CD4-positive, alpha-beta T cell treated with Interleukin-6 at 100 ng/mL for 8 hours (primary cell): ENCODE data around the gene FBXL16.
A peak's percentile ranks its signal among the peaks of the same experiment; 100 is the strongest.
"Not testable (repeated sequence)": the region's sequence is repeated elsewhere in the genome, so short reads cannot be mapped to it uniquely, and the experiment has no call there.

Experiments
- DNase-seq: peaks from one replicate; pipeline ENCODE4 v3.0.0-alpha.2; 2020; ENCODE audit warnings: mixed read lengths, low spot score

FBXL16 gene

DNA sequence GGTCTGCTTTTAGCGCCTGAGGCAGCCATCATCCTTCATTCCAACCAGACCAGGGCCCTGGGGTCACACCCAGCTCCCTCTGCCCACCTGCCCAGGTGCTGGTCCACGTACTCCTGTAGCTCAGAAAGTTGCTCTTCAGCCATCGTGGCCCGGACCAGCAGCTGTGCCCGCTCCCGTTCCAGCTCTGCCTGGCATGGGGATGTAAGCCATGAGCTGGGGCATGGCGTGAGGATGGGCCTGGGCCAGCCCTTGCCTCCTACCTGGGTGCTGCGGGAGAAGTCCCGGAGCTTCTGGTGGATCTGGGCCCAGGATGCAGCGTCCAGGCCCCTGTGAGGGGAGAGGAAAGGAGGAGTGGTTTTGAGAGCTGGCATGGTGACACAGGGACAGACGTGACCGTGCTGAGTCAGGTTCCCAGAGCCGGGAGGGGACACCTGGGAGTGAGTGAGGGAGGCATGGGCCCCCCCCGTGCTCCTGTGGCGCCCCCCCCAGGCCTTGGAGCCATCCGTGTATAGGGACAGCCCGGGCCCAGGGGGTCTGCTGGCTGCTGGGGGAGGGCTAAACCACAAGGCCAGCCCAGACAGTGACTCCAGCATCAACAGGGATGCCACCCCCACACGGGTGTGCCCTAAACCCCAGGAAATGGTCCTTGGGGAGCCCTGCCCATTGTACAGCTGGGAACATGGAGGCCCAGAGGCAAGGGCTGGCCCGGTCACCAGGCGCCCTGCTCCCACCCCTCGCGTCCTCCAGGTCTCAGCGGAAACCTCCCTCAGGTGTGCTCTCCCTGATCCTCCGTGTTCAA, 17.4 kb upstream of the FBXL16 start:
- DNase-seq, result no peak

DNA sequence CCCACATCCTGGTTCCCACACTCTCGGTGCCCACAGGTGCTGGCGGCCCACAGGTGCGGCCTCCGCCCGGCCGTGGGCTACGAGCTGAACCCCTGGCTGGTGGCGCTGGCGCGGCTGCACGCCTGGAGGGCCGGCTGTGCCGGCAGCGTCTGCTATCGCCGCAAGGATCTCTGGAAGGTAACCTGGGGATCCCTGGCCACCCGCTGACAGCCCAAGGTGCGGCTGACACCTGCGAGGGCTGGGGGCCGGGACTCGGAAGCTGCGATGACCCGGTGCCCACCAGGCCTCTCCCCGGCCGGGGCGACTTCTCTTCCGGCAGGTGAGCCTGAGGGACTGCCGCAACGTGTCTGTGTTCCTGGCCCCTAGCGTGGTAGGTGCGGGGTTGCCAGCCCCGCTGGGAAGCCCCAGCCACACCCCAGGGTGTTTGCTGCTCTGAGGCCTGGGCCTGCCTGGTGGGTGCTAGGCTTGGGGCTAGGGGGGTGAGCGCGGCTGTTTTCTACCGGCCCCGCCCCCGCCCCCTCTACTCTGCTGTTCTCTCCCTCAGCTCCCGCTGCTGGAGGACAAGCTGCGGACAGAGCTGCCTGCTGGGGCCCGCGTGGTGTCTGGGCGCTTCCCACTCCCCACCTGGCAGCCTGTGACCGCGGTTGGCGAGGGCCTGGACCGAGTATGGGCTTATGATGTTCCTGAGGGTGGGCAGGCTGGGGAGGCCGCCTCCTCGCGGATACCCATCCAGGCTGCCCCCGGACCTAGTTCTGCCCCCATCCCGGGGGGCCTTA, 16.4 kb upstream of the FBXL16 start:
- DNase-seq, result no peak

DNA sequence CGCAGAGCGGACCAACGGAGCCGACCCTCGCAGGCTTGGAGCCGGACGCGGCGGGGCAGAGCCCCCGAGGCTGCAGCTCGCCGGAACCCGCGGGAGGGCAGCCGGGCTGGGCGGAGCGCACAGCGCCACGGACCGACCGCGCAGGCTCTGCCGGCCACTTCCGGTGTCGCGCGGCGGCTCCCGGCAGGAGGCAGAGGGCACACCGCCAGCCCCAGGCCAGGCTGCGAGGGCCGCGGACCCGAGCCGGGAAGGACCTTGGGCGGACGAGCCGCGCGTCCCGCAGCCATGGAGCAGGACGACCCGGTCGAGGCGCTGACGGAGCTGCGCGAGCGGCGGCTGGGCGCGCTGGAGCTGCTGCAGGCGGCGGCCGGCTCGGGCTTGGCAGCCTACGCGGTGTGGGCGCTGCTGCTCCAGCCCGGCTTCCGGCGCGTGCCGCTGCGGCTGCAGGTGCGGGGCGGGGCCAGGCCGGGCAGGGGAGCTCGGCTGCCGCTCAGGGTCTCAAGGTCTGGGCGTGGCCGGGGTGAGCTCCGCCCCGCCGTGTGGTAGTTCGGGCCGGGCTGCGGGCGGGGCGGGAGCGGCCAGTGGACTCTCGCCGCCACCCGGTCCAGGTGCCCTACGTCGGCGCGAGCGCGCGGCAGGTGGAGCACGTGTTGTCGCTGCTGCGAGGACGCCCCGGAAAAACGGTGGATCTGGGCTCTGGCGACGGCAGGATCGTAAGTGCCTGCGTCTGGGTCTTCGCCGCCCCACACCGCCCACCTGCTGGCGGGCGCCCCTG, 15.6 kb upstream of the FBXL16 start, which contains the start of gene ANTKMT:
Gene ANTKMT (plus strand): TSS at position 157 of the 775 bp plus-strand sequence. CDS start 129 bp downstream, at position 286.
- peak; percentile 75 for DNase-seq

DNA sequence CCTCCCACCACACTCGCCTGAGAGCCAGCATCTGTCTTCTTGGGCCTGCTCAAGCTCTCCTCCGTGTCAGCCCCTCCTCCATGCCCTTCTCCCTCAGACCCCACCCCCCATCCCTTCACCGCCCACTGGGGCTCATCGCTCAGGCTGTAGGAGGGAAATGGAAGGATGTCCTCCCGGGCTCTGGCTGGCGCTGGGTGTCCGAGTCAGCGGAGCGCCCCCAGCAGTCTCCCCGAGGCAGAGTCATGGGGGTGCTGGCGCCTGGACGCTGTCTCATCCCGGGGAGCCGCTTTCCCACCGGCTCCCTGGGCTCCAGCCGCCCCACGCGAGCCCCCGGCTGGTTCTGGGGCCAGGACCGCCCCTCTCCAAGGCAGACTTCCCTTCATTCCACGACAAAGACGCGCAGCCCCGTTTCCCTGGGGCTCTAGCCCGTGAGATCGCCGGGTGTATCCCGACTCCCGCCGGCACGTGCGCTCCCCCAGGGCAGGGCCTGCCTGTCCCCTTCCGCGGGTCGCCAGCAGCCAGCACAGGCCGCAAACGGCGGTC, 14.9 kb upstream of the FBXL16 start:
- peak; percentile 29 for DNase-seq

DNA sequence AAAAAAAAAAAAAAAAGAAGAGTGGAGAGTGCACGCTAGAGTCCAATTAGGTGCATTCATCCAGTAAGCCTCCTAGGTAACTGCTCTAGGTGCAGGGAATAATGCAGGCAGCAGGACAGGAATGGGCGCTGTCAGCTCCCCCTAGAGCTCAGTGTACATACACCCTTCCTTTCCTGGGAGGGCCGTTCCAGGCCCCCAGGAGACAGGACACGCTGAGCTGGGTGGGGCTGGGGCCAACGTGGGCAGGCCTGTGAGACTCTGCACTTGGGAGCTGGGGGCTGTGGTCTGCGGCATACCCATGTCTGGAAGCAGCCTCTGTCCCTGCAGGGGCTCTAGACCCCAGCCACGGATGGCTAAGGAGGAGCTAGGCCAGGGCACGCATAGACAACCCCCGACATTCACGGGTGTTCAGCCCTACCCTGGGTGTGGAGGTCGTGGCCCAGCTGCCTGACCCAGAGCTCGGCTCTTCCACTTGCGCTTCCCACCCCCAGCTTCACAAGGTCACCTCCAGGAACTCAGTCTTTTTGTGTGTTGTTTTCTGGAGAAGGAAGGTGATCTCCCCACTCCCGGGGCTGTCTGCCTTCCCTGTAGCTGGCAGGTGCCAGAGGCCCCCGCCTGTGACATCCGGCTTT, 14.3 kb upstream of the FBXL16 start:
- no peak for DNase-seq

DNA sequence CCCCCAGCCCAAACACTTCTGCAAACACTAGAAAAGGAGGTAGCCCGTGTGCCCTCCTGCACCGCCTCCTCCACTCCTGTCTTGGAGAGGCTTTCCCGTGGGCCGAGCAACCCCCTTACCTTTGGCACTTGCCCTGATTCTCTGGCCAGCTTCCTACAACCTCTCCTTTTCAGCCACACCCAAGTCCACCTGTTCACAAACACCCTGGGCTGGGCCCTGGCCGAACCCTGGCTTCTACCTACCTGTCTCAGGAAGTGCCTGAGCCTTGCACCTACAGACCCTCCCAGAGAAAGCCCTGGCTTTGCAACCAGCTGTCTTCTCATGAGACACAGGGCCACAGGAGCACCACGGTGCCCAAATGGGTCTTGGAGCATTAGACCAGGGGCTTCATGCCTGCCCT, 13.3 kb upstream of the FBXL16 start:
- DNase-seq, result no peak

DNA sequence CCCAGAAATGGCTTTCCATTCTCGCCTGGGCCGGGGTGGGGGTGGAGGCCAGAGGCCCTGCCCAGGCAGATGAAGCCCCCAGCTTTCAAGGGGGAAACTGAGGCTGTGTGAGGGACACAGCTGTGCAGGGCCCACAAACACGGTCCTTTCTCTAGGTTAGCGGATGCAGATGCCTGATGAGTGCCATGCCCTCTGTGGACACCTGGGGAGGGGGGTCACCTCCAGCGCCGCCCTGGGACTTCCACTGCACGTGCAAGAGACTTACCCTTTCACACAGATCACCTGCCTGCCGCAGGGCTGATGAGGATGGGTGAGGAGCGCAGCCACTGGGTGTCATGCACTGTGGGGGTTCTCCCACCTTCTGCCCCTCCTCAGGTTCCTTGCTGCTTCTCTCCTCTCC, 12.8 kb upstream of the FBXL16 start:
- DNase-seq, result no peak

DNA sequence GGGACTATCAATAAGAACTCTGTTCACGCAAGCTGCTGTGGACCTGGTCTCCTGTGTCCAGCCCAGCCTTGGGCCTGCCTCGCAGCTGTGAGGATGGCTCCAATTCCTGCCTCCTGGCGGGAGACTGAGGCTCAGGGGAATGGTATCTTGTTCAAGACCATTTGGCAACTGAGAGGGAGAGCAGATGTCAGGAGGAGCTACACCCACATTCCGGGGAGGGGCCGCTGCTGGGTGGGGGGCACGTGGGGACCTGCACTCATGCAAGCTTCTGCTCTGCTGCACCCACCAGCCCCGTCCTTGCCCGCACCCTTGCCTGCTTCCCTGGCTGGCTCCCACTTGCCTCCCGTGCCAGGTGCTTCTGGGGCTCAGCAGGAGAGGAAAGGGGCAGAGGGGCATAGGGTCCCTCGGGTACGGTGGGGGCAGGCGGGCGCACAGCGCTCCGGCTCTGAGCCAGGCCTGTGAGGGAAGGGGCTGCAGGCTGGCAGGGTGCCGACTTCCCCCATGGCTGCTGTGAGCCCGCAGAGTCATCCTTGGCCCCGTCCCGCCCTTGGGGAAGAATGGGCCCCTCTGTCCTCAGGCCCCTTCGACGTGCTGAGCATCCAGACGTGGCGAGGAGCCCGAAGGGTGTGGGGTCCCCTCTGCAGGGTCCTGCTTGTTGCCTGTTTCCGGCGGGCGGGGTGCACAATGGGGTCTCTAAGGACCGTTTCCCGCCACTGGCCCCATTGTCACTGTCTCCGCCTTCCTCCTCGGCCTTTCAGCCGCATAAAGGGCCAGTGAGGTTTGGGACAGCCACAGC, 12.0 kb upstream of the FBXL16 start:
- no peak for DNase-seq

DNA sequence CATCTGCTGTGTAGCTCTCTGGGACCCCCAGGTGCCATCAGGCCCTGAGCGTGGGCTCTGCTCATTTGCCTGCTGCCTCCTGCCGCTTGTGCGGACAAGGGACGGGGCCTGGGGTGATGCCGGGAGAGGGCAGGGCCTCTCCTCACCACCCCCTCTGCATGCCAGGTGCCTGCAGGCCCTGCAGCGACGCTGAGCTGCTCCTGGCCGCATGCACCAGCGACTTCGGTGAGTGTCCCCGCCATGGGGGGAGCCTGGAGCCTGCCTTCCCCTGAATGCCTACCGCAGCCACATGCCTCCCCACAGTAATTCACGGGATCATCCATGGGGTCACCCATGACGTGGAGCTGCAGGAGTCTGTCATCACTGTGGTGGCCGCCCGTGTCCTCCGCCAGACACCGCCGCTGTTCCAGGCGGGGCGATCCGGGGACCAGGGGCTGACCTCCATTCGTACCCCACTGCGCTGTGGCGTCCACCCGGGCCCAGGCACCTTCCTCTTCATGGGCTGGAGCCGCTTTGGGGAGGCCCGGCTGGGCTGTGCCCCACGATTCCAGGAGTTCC, 11.2 kb upstream of the FBXL16 start:
- DNase-seq, result no peak

DNA sequence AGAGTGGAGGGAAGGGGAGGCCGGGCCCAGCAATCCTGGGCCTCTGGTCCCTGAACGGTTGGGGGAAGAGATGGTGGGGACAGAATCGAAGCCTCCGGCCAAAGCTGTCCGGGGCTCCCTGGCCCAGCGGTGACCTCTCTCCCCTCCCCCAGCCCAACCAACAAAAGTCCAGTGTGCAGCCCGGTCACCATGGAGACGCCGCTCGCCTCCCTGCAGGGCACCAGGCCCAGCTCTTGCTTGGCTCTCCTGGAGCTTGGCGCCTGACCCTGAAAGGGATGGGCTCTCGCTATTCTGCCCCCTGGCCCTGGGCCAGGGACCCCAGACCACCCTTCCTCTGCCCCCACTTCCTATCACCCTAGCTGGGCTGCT, 10.6 kb upstream of the FBXL16 start:
- no peak for DNase-seq

DNA sequence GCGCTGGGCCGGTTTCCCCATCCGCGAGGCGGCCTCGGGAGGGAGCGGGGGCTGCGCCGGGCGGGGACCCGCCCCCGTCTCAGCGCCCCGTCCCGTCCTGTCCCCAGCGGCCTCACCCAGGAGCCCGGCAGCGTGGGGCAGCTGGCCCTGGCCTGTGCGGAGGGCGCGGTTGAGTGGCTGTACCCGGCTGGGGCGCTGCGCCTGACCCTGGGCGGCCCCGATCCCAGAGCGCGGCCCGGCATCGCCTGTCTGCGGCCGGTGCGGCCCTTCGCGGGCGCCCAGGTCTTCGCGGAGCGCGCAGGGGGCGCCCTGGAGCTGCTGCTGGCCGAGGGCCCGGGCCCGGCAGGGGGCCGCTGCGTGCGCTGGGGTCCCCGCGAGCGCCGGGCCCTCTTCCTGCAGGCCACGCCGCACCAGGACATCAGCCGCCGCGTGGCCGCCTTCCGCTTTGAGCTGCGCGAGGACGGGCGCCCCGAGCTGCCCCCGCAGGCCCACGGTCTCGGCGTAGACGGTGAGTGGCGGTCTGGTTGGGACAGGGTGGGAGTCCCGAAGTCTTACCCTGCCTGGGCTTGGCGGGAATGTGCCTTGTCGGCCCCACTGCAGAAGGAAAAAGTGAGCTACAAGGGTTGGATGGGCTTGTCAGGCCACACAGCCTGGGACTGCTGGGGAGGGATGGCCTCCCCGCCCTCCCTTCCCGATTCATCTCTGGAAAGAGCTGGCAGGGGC, 10.0 kb upstream of the FBXL16 start:
- DNase-seq, result no peak

DNA sequence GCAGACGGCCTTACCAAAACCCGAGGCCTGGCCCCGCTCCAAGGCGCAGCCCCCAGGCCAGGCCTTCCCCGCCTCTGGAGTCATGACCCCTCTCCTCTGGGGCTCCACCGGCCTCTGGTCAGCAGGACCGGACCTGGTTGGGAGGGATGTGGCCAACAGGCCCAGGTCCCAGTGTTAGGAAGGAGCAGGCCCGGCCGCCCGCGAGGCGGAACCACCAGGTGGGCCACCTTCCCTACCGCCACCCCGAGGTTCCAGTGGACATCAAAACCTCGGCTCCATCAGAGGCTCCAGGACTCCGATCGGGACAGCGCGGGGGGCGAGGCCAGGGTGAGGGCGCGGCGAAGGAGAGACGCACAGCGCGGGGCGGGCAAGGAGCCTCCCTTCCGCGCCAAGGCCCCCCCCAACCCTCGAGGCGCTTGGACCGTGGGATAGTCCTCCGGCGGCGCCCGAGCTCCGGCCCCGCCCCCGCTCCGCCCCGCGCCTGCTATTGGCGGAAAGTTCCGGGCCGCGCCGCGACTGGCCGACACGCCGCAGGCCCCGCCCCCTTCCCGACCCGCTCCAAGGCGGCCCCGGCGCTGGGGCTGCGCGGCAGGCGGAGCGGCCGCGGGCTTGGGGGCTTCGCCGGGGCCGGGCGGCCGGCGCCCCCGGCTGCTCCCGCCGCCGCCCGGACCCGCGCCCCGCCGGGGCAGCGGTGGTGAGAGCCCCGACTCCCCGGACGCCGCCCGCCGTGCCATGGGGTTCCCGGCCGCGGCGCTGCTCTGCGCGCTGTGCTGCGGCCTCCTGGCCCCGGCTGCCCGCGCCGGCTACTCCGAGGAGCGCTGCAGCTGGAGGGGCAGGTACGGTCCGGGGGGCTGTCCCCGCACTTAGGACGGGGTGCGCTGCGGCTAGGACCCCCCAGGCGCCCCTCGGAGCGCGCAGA, 9.2 kb upstream of the FBXL16 start, which contains the start of gene METRN:
Gene METRN (plus strand): TSS at position 561 of the 919 bp plus-strand sequence. CDS start 172 bp downstream, at position 733.
- peak; percentile 85 for DNase-seq

DNA sequence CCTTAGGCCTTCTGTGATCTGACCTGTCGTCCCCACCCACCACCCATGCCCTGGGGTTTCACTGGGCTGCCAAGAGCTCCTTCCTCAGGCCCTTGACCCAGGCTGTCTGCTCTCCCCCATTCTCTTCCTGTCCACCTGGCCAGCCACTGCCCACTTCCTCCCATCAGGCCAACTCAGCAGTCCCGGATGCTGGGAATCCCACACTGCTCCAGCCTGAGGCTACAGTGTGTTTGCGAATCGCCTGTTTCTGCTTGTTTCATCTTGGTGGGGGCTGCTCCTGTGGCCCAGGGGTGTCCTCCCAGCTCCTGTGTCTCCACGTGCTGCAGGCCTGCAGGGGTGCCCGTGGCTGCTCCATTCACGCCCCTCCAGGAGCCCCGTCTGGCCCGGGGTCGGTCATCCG, 8.5 kb upstream of the FBXL16 start:
- no peak for DNase-seq

DNA sequence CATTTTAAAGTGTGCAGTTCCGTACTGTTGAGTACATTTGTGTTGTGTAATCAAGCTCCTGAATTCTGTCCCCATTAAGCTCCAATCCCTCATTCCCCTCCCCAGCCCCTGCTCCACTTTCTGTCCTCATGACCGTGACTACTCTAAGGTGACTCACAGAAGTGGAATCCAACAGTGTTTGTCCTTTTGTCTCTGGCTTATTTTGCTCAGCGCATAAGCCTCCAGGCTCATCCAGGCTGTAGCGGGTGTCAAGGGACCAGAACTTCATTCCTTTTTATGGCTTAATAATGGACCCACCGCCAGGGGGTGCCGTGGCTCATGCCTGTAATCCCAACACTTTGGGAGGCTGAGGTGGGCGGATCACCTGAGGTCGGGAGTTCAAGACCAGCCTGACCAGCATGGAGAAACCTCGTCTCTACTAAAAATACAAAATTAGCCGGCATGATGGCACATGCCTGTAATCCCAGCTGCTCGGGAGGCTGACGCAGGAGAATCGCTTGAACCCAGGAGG, 7.2 kb upstream of the FBXL16 start:
- not testable (repeated sequence) for DNase-seq

DNA sequence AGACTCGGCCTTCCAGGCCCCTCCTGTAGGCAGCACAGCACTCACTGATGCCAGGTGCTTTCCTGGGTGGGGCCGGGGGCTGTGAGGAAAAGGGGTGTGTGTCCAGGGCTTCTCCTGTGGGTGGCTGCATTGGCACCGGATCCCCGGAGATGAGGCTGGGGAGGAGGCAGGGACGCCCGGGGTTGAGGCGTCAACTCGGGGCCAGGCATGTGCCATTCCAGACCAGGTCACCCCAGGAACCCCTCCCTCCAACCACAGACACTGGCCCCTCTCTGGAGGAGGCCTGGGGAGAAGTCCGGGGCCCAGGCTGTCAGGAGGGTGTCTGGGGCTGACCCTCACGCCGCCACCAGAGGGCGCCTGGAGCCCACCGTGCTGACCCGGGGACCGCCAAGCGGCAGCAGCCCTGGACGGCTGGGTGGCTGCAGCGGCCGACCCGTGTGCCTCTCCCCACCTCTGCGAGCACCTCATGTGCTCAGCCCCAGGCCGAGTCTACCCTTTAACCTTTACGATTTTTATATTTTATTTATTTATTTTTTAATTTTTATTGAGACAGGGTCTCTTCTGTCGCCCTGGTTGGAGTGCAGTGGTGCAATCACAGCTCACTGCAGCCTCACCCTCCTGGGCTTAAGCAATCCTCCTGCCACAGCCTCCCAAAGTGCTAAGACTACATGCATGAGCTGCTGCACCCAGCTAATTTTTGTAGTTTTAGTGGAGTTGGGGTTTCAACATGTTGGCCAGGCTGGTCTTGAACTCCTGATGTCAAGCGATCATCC, 6.1 kb upstream of the FBXL16 start:
- DNase-seq, result peak; percentile 74

DNA sequence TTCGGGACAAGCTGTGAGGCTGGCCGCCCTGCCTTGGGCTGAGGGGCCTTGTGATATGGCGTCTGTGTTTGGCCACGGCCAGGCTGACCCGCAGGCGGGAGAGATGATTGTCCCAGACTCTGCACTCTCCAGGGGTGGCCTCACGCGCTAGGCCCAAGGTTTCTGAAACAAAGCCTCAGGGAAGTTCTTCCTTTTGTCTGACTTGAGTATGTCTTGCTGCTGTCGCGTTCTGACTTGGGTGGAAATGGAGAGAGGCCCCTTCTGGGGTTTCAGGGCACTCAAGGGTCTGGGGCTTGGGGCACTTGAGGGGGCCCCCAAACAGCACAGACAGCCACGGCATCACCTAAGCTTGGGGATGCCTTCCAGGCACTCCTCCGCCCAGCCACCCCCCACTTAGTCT, 5.5 kb upstream of the FBXL16 start:
- DNase-seq, result no peak

DNA sequence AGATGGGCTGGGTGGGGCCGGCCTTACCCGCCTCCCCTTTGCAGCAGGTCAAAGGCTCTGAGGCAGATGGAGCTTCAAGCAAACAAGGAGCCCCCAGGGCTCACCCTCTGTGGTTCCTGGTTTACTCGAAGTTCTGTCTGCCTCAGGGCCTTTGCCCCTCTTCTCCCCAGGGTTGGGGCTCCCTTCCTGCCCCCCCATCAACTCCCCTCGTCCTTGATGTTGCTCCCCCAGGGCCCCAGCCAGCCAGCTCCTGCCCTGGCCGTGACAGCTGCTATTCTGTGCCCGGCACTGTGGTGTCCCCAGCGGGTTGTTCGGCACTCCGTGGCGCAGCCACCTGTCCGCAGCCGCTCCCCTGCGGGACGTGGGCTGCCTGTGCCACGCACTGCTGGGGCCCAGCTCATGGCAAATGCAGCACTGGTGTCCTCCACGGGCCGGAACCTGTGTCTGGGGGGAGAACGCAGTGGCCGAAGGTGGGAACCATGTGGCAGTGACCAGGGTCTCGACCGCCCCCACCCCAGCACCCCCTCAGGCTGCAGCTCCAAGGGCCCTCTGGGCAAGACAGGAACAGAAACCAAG, 5.0 kb upstream of the FBXL16 start:
- DNase-seq, result no peak
